OCI-LY3 (cell line): ENCODE results near the gene SOX21.
"Not testable (repeated sequence)": the region's sequence is repeated elsewhere in the genome, so short reads cannot be mapped to it uniquely, and the experiment has no call there.

ENCODE experiments used
- H2AFZ ChIP-seq: fragments of 200-600, 300-600 bp; shearing (Covaris generic); 2 replicates; pipeline ENCODE4 v1.6.0; 2014; ENCODE audit warnings: antibody characterized with exemption, low read depth, low read length
- H3K27ac ChIP-seq: fragments of 200-600, 300-600 bp; sonication (generic); 2 replicates; pipeline ENCODE4 v1.5.1; 2014; ENCODE audit warnings: mild to moderate bottlenecking, low read length, moderate library complexity, mixed read lengths
- H3K27me3 ChIP-seq: fragments of 200-600, 300-600 bp; sonication (generic); 2 replicates; pipeline ENCODE4 v1.6.1; 2014; ENCODE audit warnings: low read depth, low read length, mixed read lengths
- H3K36me3 ChIP-seq: fragments of 200-600, 300-600 bp; sonication (generic); replicated peaks from 2 replicates; pipeline ENCODE3; 2014; ENCODE audit warnings: low read depth, low read length, mixed read lengths
- H3K4me1 ChIP-seq: fragments of 300-600, 200-600 bp; sonication (generic); 2 replicates; pipeline ENCODE4 v1.6.1; 2014; ENCODE audit warnings: low read length, mixed read lengths
- H3K4me2 ChIP-seq: fragments of 200-600, 300-600 bp; sonication (generic); 2 replicates; pipeline ENCODE4 v1.6.1; 2014; ENCODE audit warnings: low read length, mixed read lengths
- H3K4me3 ChIP-seq: fragments of 300-600, 200-600 bp; sonication (generic); 2 replicates; pipeline ENCODE4 v1.5.1; 2014; ENCODE audit warnings: antibody characterized with exemption, mild to moderate bottlenecking, low read length, moderate library complexity
- H3K79me2 ChIP-seq: fragments of 300-600, 200-600 bp; shearing (Covaris generic); 2 replicates; pipeline ENCODE4 v1.6.1; 2014; ENCODE audit warnings: mild to moderate bottlenecking, low read length, mixed read lengths
- H3K9ac ChIP-seq: fragments of 300-600, 200-600 bp; shearing (Covaris generic); 2 replicates; pipeline ENCODE4 v1.6.0; 2014; ENCODE audit warnings: mild to moderate bottlenecking, low read length, moderate library complexity
- H3K9me3 ChIP-seq: fragments of 200-600, 300-600 bp; shearing (Covaris generic); 2 replicates; pipeline ENCODE4 v1.6.1; 2014; ENCODE audit warnings: low read length, mixed read lengths; ENCODE audit not compliant: insufficient read depth
- H4K20me1 ChIP-seq: fragments of 200-600, 300-600 bp; sonication (generic); 2 replicates; pipeline ENCODE4 v1.6.1; 2016; ENCODE audit warnings: low read length, mixed read lengths; ENCODE audit not compliant: insufficient read depth
- CTCF ChIP-seq: fragments of 200-600, 300-600 bp; sonication (generic); IDR thresholded peaks from 2 replicates; pipeline ENCODE4 v1.5.1; 2014; ENCODE audit warnings: antibody characterized with exemption, low read length, low read depth
- EZH2phosphoT487 ChIP-seq: fragments of 200-600 bp; shearing (Covaris generic); IDR thresholded peaks from 2 replicates; pipeline ENCODE4 v1.6.1; 2018; ENCODE audit warnings: antibody characterized with exemption, mixed run types, low read depth

Gene SOX21

GRCh38 chr13:94726425-94726824 lies 14.1 kb upstream of the SOX21 start:
- Histone ChIP-seq H3K4me2 (no peak overlapping the region), H3K4me3 (no peak overlapping the region), H3K4me1 (no peaks in the 10 kb centered on the region), H3K36me3 (no peaks in the 10 kb centered on the region), H4K20me1 (no peaks in the 10 kb centered on the region), H3K79me2 (no peaks in the 10 kb centered on the region), H2AFZ (no peak overlapping the region), H3K9ac (no peak overlapping the region), H3K9me3 (peaks cover 12% of the 10 kb centered on the region; the same call in 1 of the 2 replicates), H3K27ac (no peak overlapping the region), H3K27me3 (no peaks in the 10 kb centered on the region)
- no peak for TF ChIP-seq EZH2phosphoT487
- no peak for TF ChIP-seq CTCF

GRCh38 chr13:94722609-94723345 lies 10.4 kb upstream of the SOX21 start:
- Histone ChIP-seq H3K9me3 (peaks cover 12% of the 10 kb centered on the region; the same call in 1 of the 2 replicates), H3K9ac (no peak overlapping the region), H3K4me3 (no peak overlapping the region), H3K36me3 (no peaks in the 10 kb centered on the region), H3K4me2 (no peak overlapping the region), H4K20me1 (no peaks in the 10 kb centered on the region), H3K27me3 (no peaks in the 10 kb centered on the region), H3K27ac (no peak overlapping the region), H2AFZ (no peak overlapping the region), H3K4me1 (no peaks in the 10 kb centered on the region), H3K79me2 (no peaks in the 10 kb centered on the region)
- TF ChIP-seq CTCF (no peak), EZH2phosphoT487 (no peak)

GRCh38 chr13:94718697-94719096 lies 6.4 kb upstream of the SOX21 start:
- not testable (repeated sequence) for H3K4me1 ChIP-seq, H3K4me2 ChIP-seq, H4K20me1 ChIP-seq, H2AFZ ChIP-seq, H3K27me3 ChIP-seq, H3K4me3 ChIP-seq, H3K79me2 ChIP-seq, H3K9me3 ChIP-seq, H3K36me3 ChIP-seq, H3K27ac ChIP-seq, H3K9ac ChIP-seq

GRCh38 chr13:94717916-94718315 lies 5.6 kb upstream of the SOX21 start:
- H3K9ac ChIP-seq = no peak overlapping the region
- no peak overlapping the region for H3K4me2 ChIP-seq
- H4K20me1 ChIP-seq = no peaks in the 10 kb centered on the region
- H3K27me3 ChIP-seq = no peaks in the 10 kb centered on the region
- H3K4me1 ChIP-seq = no peaks in the 10 kb centered on the region
- H3K4me3 ChIP-seq = no peak overlapping the region
- H3K79me2 ChIP-seq = no peaks in the 10 kb centered on the region
- no peaks in the 10 kb centered on the region for H3K9me3 ChIP-seq
- H3K36me3 ChIP-seq = no peaks in the 10 kb centered on the region
- H3K27ac ChIP-seq = no peak overlapping the region
- H2AFZ ChIP-seq = no peak overlapping the region
- no peak for TF ChIP-seq EZH2phosphoT487
- TF ChIP-seq CTCF = no peak
